PC-3 (cell line): ENCODE data around the gene CFAP97D1.

Experiments used
- EZH2 ChIP-seq: fragments of 300-600 bp; sonication (generic); IDR thresholded peaks from one replicate; pipeline ENCODE4 v1.6.1; 2017; ENCODE audit warnings: antibody characterized with exemption, mild to moderate bottlenecking, low read length; ENCODE audit not compliant: unreplicated experiment
- TF ChIP-seq, protein P1 (sequence below): fragments of 300-600 bp; sonication (generic); conservative IDR thresholded peaks from 2 replicates; pipeline ENCODE4 v1.5.1; 2017; ENCODE audit warnings: antibody characterized with exemption, low read depth, mild to moderate bottlenecking, low read length

- TF ChIP-seq, protein P1, sequence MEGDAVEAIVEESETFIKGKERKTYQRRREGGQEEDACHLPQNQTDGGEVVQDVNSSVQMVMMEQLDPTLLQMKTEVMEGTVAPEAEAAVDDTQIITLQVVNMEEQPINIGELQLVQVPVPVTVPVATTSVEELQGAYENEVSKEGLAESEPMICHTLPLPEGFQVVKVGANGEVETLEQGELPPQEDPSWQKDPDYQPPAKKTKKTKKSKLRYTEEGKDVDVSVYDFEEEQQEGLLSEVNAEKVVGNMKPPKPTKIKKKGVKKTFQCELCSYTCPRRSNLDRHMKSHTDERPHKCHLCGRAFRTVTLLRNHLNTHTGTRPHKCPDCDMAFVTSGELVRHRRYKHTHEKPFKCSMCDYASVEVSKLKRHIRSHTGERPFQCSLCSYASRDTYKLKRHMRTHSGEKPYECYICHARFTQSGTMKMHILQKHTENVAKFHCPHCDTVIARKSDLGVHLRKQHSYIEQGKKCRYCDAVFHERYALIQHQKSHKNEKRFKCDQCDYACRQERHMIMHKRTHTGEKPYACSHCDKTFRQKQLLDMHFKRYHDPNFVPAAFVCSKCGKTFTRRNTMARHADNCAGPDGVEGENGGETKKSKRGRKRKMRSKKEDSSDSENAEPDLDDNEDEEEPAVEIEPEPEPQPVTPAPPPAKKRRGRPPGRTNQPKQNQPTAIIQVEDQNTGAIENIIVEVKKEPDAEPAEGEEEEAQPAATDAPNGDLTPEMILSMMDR = peak; percentile 47
- TF ChIP-seq EZH2 = no peak
Measured at GRCh38 chr17:43779145-43780125, 800 bp upstream of the CFAP97D1 start.
